Measurements from ENCODE around the gene SLC7A1.

The SLC7A1 gene

DNA sequence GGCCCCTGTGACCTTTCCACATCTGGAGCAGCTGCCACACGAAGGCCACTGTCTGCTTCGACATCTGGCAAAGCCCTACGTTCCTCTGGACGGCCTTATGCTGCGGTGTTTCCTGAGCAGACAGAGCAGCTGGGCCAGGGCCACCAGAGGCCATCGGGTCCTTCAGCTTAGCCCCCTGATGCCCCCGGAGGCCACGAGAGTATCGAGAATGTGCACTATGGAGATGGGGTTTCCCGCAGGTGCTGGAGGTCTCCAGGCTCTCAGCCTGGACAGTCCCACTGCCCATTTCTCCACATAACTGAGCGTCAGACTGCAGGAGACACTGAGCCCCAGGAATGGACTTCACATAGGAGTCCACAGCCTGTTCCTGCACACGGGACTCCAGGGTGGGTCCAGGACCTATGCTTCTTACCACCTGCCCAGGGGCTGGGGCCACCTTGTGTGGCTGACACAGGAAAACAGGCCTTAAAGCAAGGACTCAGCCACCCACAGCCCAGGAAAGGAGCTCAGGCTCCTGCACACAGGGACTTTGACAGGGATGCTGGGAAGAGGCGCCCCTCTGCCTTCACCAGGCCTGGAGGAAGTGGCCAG, 80.7 kb downstream of the SLC7A1 start:
- no peak overlapping the region for H3K4me3 ChIP-seq (ENCODE audit: insufficient read depth, low read depth, low read length, poor library complexity, severe bottlenecking)
- peaks cover 55% of the 10 kb centered on the region for H3K36me3 ChIP-seq (ENCODE audit: control insufficient read depth, insufficient read depth, low read length)
- no peak overlapping the region for H3K27ac ChIP-seq (ENCODE audit: insufficient read depth, low read length, poor library complexity, severe bottlenecking)

GRCh38 chr13:29513981-29514719, 81.3 kb downstream of the SLC7A1 start:
- Histone ChIP-seq H3K27me3 (replicated peaks; ENCODE audit: control insufficient read depth, insufficient read depth, low read length, poor library complexity, severe bottlenecking) (no peaks in the 10 kb centered on the region), H3K4me1 (ENCODE audit: control insufficient read depth, insufficient read depth, low read length, poor library complexity, severe bottlenecking) (no peaks in the 10 kb centered on the region), H3K4me3 (ENCODE audit: insufficient read depth, low read depth, low read length, poor library complexity, severe bottlenecking) (no peak overlapping the region), H3K27ac (ENCODE audit: insufficient read depth, low read length, poor library complexity, severe bottlenecking) (no peak overlapping the region), H3K9me3 (ENCODE audit: control insufficient read depth, low read length) (no peaks in the 10 kb centered on the region), H3K36me3 (ENCODE audit: control insufficient read depth, insufficient read depth, low read length) (peaks cover 52% of the 10 kb centered on the region)
- DNase-seq, result no peak

More for the DNA sequence above, 80.7 kb downstream of the SLC7A1 start:
- DNase-seq, result no peak
- H3K27me3 ChIP-seq (replicated peaks; ENCODE audit: control insufficient read depth, insufficient read depth, low read length, poor library complexity, severe bottlenecking), result no peaks in the 10 kb centered on the region
- no peaks in the 10 kb centered on the region for H3K4me1 ChIP-seq (ENCODE audit: control insufficient read depth, insufficient read depth, low read length, poor library complexity, severe bottlenecking)
- H3K9me3 ChIP-seq (ENCODE audit: control insufficient read depth, low read length), result no peaks in the 10 kb centered on the region

- Histone ChIP-seq H3K27ac (ENCODE audit: insufficient read depth, low read length, poor library complexity, severe bottlenecking) (no peak overlapping the region), H3K4me1 (ENCODE audit: control insufficient read depth, insufficient read depth, low read length, poor library complexity, severe bottlenecking) (no peaks in the 10 kb centered on the region), H3K27me3 (replicated peaks; ENCODE audit: control insufficient read depth, insufficient read depth, low read length, poor library complexity, severe bottlenecking) (no peaks in the 10 kb centered on the region), H3K9me3 (ENCODE audit: control insufficient read depth, low read length) (no peaks in the 10 kb centered on the region), H3K4me3 (ENCODE audit: insufficient read depth, low read depth, low read length, poor library complexity, severe bottlenecking) (no peak overlapping the region), H3K36me3 (ENCODE audit: control insufficient read depth, insufficient read depth, low read length) (peaks cover 44% of the 10 kb centered on the region)
- no peak for DNase-seq
Measured at GRCh38 chr13:29513002-29513980, 82.2 kb downstream of the SLC7A1 start.

- Histone ChIP-seq H3K9me3 (ENCODE audit: control insufficient read depth, low read length) (no peaks in the 10 kb centered on the region), H3K4me1 (ENCODE audit: control insufficient read depth, insufficient read depth, low read length, poor library complexity, severe bottlenecking) (no peaks in the 10 kb centered on the region)
- no peak for DNase-seq
Measured at GRCh38 chr13:29511980-29512379, 83.5 kb downstream of the SLC7A1 start.

DNA sequence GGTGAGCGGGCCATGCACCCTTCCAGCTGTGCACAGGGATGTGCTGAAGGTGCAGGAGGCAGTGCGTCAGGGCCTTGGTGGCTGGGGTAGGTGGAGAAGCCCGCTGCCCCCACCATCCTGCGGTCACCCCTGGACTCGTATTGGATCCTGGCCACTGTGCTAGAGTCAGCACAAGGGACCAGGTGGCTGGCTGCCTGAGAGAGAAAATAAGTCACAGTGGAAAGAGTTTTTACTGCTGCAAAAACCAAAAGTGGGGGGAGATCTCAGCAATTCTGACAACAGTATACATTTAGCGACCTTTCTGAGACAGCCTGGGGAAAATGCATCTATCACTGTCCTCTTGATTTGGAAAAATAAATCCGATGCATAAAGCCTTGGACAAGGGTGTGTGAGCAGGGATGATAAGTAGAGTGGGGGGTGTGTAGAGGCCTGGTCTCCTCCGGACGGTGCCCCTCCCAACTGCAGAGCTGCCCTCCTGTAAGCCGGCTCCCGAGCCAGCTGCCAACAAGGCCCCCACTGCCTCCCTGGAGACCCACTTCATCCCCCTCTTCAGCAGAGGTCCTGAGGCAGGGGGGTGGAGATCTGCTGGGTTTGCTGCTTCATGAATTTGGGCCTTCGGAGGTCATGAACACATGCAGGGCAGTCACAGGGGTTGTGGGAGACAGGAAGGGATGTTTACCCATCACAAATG, 84.2 kb downstream of the SLC7A1 start:
- peaks cover 30% of the 10 kb centered on the region for H3K36me3 ChIP-seq (ENCODE audit: control insufficient read depth, insufficient read depth, low read length)
- no peak for DNase-seq
- H3K9me3 ChIP-seq (ENCODE audit: control insufficient read depth, low read length), result no peaks in the 10 kb centered on the region
- no peak overlapping the region for H3K4me3 ChIP-seq (ENCODE audit: insufficient read depth, low read depth, low read length, poor library complexity, severe bottlenecking)
- H3K4me1 ChIP-seq (ENCODE audit: control insufficient read depth, insufficient read depth, low read length, poor library complexity, severe bottlenecking), result no peaks in the 10 kb centered on the region
- H3K27me3 ChIP-seq (replicated peaks; ENCODE audit: control insufficient read depth, insufficient read depth, low read length, poor library complexity, severe bottlenecking), result no peaks in the 10 kb centered on the region
- H3K27ac ChIP-seq (ENCODE audit: insufficient read depth, low read length, poor library complexity, severe bottlenecking), result no peak overlapping the region

More at GRCh38 chr13:29511980-29512379, 83.5 kb downstream of the SLC7A1 start:
- Histone ChIP-seq H3K27me3 (replicated peaks; ENCODE audit: control insufficient read depth, insufficient read depth, low read length, poor library complexity, severe bottlenecking) (no peaks in the 10 kb centered on the region), H3K4me3 (ENCODE audit: insufficient read depth, low read depth, low read length, poor library complexity, severe bottlenecking) (no peak overlapping the region), H3K36me3 (ENCODE audit: control insufficient read depth, insufficient read depth, low read length) (peaks cover 32% of the 10 kb centered on the region), H3K27ac (ENCODE audit: insufficient read depth, low read length, poor library complexity, severe bottlenecking) (no peak overlapping the region)

GRCh38 chr13:29510651-29511084, 84.8 kb downstream of the SLC7A1 start:
- Histone ChIP-seq H3K4me1 (ENCODE audit: control insufficient read depth, insufficient read depth, low read length, poor library complexity, severe bottlenecking) (no peaks in the 10 kb centered on the region), H3K4me3 (ENCODE audit: insufficient read depth, low read depth, low read length, poor library complexity, severe bottlenecking) (no peak overlapping the region), H3K27ac (ENCODE audit: insufficient read depth, low read length, poor library complexity, severe bottlenecking) (no peak overlapping the region), H3K9me3 (ENCODE audit: control insufficient read depth, low read length) (no peaks in the 10 kb centered on the region), H3K36me3 (ENCODE audit: control insufficient read depth, insufficient read depth, low read length) (peaks cover 25% of the 10 kb centered on the region), H3K27me3 (replicated peaks; ENCODE audit: control insufficient read depth, insufficient read depth, low read length, poor library complexity, severe bottlenecking) (peaks cover 3% of the 10 kb centered on the region)
- no peak for DNase-seq

DNA sequence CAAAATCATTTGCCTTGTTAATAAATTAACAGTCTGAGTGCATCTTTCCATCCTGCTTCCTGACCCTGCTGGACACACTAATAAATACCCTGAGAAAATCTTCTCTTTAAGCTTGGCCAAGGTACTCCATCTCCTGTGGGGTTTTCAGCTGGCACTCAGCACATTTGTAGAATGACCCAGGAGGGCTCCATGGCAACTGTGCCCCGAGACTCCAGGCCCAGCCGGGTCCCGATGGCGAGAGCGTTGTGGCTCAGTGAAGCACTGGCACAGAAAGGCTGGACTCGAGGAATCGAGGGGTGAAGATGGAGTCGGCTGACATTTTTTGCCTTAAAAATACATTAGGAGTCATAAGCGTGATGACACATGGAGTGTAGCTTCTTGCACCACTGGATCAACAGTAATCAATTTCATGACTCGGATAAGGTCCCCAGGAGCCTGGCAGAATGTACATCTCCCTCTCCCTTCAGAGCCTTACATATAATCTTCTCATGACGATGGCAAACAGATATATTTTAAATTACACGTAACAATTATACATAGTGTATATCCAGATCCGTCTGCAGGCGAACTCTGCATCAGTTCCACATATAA, 85.4 kb downstream of the SLC7A1 start:
- Histone ChIP-seq H3K27ac (ENCODE audit: insufficient read depth, low read length, poor library complexity, severe bottlenecking) (no peak overlapping the region), H3K4me1 (ENCODE audit: control insufficient read depth, insufficient read depth, low read length, poor library complexity, severe bottlenecking) (no peaks in the 10 kb centered on the region), H3K36me3 (ENCODE audit: control insufficient read depth, insufficient read depth, low read length) (peaks cover 19% of the 10 kb centered on the region), H3K27me3 (replicated peaks; ENCODE audit: control insufficient read depth, insufficient read depth, low read length, poor library complexity, severe bottlenecking) (peaks cover 3% of the 10 kb centered on the region), H3K9me3 (ENCODE audit: control insufficient read depth, low read length) (no peaks in the 10 kb centered on the region), H3K4me3 (ENCODE audit: insufficient read depth, low read depth, low read length, poor library complexity, severe bottlenecking) (no peak overlapping the region)
- no peak for DNase-seq

GRCh38 chr13:29508876-29509252, 86.6 kb downstream of the SLC7A1 start:
- no peak for DNase-seq
- peaks cover 8% of the 10 kb centered on the region for H3K36me3 ChIP-seq (ENCODE audit: control insufficient read depth, insufficient read depth, low read length)
- H3K9me3 ChIP-seq (ENCODE audit: control insufficient read depth, low read length), result no peaks in the 10 kb centered on the region
- peaks cover 3% of the 10 kb centered on the region for H3K27me3 ChIP-seq (replicated peaks; ENCODE audit: control insufficient read depth, insufficient read depth, low read length, poor library complexity, severe bottlenecking)
- H3K27ac ChIP-seq (ENCODE audit: insufficient read depth, low read length, poor library complexity, severe bottlenecking), result no peak overlapping the region
- H3K4me1 ChIP-seq (ENCODE audit: control insufficient read depth, insufficient read depth, low read length, poor library complexity, severe bottlenecking), result no peaks in the 10 kb centered on the region
- no peak overlapping the region for H3K4me3 ChIP-seq (ENCODE audit: insufficient read depth, low read depth, low read length, poor library complexity, severe bottlenecking)

- Histone ChIP-seq H3K4me1 (ENCODE audit: control insufficient read depth, insufficient read depth, low read length, poor library complexity, severe bottlenecking) (no peaks in the 10 kb centered on the region), H3K27me3 (replicated peaks; ENCODE audit: control insufficient read depth, insufficient read depth, low read length, poor library complexity, severe bottlenecking) (peaks cover 3% of the 10 kb centered on the region), H3K4me3 (ENCODE audit: insufficient read depth, low read depth, low read length, poor library complexity, severe bottlenecking) (no peak overlapping the region), H3K9me3 (ENCODE audit: control insufficient read depth, low read length) (no peaks in the 10 kb centered on the region), H3K36me3 (ENCODE audit: control insufficient read depth, insufficient read depth, low read length) (peaks cover 2% of the 10 kb centered on the region), H3K27ac (ENCODE audit: insufficient read depth, low read length, poor library complexity, severe bottlenecking) (no peak overlapping the region)
- DNase-seq, result peak; percentile 37 to 59 (median 42)
Measured at GRCh38 chr13:29508130-29508875, 87.2 kb downstream of the SLC7A1 start.

Data from effector memory CD4-positive, alpha-beta T cell (primary cell).